RPMI8226 (cell line): ENCODE measurements around the gene UGT2A2.

Source experiments
- DNase-seq: peaks from one replicate; pipeline ENCODE4 v3.0.0-alpha.2; 2015

UGT2A2 gene

GRCh38 chr4:69568787-69569186 lies 70.7 kb downstream of the UGT2A2 start:
- DNase-seq, result no peak

GRCh38 chr4:69563424-69563823 lies 76.0 kb downstream of the UGT2A2 start:
- DNase-seq, result no peak

GRCh38 chr4:69549651-69550050 lies 89.8 kb downstream of the UGT2A2 start:
- no peak for DNase-seq

- no peak for DNase-seq
These were observed 93.2 kb downstream of the UGT2A2 start for GRCh38 chr4:69546134-69546765.
